ENCODE results near the gene ALDH1B1.
"Not testable (repeated sequence)": the region's sequence is repeated elsewhere in the genome, so short reads cannot be mapped to it uniquely, and the experiment has no call there.

The ALDH1B1 gene

DNA sequence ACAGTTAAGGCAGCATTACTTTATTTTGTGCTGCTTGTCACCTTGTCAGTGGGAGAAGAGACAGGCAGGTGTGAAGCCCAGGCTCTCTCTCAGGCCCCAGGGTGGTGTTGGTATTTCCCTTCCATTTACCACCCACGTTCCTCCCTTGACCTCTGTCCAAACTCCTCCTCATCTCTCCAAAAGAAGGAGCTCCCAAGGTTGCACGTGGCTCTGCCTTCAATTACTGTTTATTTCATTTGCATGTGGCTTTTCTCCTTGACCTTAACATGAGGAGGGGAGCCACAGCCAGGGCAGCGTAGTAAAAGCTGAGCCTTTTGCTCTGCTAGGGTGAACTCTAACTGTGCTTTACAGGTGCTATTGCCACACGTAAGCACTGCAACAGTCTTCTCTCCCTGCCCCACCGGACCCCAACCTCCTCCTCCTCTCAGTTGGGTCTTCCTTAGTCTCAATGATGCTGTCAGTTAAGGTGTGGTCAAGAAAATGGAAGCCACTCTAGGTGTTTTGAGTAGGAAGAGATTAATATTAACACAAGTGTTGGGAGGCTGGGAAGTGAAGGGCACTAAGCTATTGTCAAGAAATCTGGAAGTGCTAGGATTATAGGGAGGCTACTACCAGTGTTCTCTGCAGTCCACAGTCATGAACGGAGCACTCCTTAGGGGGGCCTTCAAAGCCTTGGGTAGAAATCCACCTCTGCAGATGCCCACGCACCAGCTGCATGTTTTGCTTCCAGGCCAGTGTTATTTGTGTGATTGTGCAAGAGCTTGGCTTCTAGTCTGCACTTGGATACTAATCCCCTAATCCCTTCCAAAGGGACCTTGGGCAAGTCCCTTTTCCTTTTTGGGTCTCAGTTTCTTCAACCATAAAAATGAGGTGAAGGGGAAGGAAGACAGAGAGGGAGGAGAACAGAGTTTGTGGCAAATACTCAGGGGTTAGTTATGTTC, 3.9 kb upstream of the ALDH1B1 start:
- DNase-seq, result no peak

DNA sequence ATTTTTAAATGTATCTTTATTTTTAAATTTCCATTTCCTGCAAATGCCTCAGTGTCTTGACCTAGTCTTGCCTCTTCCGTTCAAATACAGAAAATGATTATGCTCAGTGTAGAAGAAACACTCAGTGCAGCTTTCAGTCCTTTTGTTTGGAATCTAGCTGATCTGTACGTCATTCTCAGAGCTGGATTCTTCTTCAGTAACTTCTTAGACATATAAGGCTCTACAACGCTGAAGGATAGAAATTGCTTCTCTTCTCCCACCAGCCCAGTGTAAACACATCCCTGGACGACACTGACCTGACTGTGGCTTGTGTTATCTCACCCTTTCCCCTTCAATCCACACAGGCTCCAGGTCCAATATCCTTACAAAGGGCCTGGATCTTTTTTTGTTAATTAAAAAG, 3.2 kb upstream of the ALDH1B1 start:
- no peak for DNase-seq

DNA sequence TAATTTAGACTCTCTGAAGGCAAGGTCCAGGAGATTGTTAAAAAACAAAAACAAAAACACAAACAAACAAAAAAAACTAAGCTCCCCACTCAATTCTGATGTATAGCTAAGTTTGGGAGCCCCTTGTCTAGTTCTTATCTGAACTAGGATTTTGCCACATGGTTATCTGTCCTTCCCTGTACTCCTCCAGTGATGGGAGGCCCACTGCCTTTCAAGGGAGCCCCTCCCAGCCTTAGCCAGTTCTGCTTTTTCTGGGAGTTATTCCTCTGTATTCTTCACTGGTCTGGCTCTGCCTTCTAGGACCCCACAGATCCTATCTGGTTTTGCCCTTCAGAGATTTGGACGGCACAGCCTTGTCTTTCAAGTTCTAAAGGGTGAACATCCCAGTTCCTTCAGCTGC, 2.1 kb upstream of the ALDH1B1 start:
- no peak for DNase-seq

DNA sequence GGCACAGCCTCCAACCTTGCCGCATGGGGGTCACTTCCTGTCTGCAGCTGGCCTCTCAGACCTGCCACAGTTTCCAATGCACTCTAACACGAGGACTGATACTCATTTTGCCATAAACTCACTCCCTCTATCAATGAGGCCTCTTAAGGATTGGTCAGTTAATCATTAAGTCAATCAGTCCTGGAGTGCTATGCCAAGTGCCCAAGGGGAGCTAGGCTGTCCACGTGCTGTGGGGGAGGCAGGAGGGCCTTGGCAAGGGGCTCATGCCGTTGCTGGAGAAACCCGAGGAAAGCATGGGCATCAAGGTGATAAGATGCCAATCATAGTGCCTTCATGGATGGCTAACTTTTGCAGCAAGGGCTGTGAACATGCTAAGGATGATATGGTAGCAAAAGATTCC, 1.7 kb upstream of the ALDH1B1 start:
- no peak for DNase-seq

DNA sequence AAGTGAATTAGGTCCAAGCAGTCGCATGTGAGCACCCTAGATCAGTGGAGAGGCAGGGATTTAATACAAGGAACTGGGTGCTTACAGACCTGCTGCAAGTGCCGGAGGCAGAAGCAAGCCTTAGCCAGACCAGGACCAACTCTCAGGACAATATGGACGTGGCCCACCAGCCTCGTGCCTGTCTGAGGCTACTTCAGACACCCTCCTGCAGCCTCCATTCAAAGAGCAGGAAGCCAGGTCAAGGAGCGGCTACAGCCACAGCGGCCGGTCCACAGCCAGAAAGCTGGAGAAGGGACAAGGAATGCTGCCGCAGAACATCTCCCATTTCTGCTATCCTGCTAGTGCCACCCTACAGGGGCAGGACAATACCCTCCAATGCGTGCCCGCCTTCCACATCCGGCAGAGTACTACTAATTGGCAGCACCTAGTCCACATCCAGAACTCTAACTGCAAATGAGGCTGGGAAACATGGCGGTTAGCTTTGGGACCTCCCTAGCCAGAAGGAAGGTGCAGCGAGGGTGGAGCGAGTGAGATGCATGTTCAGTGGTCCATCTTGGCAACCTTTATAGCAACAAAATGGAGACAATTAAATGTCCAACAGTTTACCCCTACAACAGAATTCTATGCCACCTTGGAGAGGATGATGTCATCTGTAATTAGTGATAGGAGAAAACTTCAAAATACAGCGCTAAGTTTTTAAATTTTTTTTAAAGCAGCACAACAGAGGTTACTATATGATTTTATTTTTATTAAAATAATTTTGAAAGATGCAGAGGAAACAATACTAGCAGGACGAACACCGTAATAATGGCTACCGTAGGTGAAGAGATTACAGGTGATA, 1.0 kb upstream of the ALDH1B1 start:
- DNase-seq, result no peak

DNA sequence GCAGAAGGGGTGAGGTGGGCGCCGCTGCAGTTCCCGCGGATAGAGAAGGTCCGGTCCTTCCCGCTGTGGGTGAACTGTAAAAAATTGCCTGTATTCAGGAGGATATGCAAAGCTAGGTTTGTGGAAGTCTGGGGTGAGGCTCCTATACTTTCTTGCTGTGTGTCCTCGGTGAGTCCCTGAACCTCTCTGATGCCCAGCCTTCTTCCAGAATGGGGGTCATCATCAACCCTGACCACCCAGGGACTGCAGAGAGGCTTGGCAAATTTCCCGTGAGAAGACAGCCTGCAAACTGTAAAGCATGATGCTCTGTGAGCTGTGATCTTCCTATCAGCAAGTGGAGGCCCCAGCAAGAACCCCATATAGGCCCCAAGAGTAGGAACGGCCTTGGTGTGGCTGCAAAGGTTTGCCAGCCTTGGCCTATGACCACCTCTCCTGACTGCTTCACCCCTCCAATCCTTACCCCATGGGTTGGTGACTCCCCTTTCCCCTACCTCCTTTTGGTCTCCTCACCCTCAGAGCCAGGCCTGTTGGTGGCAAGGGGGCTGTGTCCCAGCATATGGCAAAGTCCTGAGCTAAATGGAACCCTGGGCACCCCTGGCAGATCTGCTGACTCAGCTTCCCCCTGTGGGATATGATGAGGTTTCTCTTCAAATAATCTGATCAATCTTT, 760 bp downstream of the ALDH1B1 start:
- DNase-seq, result no peak

DNA sequence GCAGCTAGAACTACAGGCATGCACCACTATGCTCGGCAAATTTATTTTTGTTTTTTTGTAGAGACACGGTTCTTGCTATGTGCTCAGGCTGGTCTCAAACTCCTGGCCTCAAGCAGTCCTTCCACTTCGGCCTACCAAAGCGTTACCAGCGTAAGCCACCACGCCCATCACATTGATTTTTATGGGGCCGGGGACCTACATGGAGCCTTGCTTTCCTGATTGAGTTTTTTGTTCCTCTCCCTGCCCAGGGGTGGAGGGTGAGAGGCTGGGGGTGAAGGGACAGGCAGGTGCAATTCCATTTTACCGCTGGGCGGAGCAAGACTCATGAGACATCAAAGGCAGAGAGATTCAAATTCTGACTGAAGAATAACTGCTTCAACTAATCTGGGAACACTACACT, 1.9 kb downstream of the ALDH1B1 start:
- no peak for DNase-seq

DNA sequence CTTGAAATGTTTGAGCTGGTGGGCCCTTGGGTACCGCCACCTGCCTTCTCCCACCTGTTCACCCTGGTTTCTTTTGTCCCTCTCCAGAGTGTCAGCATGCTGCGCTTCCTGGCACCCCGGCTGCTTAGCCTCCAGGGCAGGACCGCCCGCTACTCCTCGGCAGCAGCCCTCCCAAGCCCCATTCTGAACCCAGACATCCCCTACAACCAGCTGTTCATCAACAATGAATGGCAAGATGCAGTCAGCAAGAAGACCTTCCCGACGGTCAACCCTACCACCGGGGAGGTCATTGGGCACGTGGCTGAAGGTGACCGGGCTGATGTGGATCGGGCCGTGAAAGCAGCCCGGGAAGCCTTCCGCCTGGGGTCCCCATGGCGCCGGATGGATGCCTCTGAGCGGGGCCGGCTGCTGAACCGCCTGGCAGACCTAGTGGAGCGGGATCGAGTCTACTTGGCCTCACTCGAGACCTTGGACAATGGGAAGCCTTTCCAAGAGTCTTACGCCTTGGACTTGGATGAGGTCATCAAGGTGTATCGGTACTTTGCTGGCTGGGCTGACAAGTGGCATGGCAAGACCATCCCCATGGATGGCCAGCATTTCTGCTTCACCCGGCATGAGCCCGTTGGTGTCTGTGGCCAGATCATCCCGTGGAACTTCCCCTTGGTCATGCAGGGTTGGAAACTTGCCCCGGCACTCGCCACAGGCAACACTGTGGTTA, 3.3 kb downstream of the ALDH1B1 start:
- no peak for DNase-seq

DNA sequence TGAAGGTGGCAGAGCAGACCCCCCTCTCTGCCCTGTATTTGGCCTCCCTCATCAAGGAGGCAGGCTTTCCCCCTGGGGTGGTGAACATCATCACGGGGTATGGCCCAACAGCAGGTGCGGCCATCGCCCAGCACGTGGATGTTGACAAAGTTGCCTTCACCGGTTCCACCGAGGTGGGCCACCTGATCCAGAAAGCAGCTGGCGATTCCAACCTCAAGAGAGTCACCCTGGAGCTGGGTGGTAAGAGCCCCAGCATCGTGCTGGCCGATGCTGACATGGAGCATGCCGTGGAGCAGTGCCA, 3.8 kb downstream of the ALDH1B1 start:
- no peak for DNase-seq

DNA sequence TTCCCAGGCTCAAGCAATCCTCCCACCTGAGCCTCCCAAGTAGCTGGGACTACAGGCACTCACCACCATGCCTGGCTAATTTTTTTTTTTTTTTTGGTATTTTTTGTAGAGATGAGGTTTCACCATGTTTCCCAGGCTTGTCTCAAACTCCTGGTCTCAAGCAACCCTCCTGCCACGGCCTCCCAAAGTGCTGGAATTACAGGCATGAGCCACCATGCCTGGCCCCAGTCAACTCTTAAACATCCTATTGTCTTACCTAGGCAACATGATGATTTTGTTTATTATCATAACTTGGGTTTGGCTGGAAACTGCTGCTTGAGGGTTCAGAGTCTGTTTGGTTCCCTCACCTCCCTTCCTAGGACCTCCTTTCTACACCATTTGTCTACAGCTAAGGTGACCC, 6.7 kb downstream of the ALDH1B1 start:
- not testable (repeated sequence) for DNase-seq

DNA sequence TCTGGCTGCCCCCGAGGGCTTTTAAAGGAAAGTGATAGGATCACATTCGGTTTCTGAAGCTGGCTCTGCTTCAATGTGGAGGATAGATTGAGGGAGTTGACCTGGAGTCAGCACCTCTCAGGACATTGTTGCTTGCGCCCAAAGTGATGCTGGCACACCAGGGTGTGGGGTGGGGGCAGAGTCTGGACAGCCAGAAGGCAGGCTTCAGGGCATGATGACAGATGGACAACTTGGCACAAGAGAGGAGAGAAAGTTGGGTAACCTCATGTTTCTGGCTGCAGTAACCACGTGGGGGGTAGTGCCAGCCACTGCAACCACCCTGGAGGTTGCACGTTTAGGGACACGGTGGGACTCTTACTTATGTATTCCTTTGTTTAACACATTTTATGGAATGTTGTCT, 9.5 kb downstream of the ALDH1B1 start:
- DNase-seq, result no peak

DNA sequence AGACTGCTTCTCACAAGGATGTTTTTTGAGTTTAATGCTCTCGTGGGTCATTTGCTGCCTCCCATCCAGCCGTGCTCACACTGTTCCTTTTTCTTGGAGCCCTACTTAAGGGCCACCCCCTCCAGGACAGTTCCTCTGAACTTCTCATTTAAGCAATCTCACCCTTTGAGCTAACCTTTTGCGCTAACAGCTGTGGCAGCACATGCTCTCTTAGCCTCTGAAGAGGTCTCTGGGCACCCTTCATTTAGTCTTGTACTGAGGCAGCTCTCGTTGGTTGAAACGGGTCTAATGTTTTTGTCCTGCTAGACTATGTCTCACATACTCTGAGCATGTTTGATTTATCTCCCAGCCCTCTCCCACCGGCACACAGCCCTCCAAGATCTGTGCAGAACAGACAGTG, 11.8 kb downstream of the ALDH1B1 start:
- DNase-seq, result no peak

DNA sequence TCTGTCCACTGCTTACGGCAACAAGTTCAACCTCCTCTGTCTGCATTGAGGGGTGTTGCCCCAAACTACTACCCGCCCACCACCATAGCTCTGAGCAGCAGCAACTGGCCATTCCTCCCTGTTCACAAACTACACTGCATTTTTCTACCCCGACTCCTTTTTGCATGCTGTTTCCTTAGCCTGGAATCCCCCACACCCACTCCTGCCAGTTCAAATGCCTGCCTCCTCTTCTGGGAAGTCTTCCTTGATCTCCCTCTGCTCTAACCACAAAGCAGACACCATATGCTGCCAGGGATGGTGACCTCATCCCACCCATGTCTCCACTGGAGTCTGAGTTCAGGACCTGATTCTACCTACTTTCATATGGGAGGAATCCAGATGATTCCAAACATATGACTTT, 13.3 kb downstream of the ALDH1B1 start:
- DNase-seq, result no peak

DNA sequence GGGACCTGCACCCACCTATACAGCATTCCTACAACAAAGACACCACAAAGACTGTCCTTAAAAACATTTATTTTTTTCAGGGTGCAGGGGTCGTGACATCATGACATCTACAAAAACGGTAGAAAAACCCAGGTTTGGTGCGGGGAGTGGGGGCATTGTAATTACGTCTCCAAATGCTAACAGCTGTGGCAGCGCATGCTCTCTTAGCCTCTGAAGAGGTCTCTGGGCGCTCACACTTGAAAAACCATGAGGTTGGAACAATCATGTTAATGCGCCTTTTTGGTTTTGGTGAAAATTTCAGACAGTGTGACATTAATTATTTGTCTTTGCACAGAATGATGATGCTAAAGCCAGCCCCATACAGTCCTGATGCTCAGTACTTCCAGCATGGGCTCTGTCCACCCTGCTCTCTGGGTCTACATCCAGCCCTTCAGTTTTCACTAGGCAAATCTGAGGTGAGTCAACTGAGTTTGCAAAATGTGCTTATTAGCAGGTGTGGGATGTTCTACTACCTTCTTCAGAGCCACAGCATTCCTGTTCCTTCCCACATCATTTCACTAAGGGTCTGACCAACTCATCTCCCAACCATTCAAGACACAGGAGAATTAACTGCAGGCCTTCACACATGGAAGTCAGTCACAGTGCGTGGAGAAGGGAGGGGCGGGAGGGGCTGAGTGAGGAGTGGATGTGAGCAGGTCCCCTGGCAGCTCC, 14.1 kb downstream of the ALDH1B1 start:
- DNase-seq, result no peak

DNA sequence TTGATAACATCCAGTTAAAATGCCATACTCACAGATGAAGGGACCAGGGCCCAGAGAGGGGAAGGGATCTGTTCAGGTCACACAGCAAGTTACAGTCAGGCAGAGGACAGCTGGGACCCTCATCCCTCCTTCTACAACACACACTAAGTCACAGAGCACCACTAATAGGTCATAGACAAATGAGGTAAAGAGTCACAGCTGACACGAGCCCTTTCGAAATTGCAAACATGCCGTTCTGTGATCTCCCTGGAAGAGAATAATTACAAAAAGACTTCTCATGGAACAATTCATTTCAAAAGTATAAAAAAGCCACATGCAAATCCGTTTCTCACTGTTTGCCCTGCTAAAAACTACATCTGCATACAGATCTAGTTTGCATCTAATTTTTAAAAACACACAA, 16.2 kb downstream of the ALDH1B1 start:
- no peak for DNase-seq

DNA sequence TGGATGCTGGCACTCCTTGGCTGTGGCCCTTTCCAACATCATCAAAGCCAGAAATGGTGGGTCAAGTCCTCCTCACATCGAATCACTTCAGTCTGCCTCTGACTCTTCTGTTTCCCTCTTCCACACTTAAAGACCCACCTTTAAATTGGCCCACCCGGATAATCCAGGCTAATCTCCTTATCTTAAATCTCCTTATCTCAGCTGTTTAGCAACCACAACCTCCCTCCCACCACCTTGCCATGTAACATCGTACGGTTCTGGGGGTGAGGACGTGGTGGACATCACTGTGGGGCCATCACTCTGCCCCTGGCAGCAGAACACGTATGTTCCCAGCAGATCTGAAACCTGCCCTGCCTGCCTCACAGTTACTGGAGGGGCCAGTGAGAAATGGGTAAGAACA, 20.2 kb downstream of the ALDH1B1 start:
- no peak for DNase-seq

DNA sequence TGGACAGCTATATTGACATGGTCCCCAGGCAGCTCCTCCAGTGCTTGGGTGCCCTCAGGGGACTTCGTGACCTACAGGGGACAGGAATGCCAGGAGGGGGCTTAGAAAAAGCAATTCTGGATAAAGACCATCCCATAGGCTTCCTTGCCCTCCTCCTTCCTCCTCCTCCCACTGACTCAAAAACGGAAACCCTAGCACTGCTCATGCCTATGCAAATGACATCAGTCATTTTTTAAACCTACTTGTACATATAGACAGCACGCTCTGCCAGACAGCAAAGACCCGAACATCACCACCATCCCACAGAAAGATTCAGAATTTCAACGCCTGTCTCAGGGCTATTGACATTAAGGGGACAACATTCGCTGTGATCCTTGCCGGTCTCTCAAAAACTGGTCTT, 20.8 kb downstream of the ALDH1B1 start:
- no peak for DNase-seq

DNA sequence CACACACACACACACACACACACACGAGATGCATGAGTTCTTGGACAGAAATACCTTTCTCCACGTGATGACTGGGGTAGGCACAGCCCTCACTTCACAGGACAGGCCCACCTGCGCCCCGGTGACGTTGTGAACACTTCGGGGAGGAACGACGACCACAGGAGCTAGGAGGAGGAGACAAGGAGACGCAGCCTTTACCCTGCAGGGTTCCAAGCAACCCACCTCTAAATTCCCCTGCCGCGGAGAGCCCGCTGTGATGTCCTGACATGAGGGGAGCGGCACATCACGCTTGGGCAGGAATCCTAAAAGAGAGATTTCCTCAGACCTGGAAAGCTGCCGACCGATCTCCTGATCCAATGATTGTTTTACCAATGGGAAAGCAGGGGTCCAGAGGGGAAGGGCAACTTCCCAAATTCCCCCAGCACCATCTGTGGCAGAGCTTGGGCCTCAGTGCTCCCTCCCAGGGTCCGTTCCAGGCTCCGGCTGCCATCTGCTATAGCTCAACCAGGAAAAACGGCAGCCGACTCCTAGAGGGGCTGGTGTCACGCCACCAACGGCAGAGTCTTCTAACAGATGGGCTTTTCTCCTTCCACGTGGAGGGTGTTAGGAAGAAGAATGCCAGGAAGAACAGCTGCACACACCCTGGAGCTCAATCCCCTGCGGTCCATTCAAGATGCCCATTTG, 21.7 kb downstream of the ALDH1B1 start:
- DNase-seq, result no peak

DNA sequence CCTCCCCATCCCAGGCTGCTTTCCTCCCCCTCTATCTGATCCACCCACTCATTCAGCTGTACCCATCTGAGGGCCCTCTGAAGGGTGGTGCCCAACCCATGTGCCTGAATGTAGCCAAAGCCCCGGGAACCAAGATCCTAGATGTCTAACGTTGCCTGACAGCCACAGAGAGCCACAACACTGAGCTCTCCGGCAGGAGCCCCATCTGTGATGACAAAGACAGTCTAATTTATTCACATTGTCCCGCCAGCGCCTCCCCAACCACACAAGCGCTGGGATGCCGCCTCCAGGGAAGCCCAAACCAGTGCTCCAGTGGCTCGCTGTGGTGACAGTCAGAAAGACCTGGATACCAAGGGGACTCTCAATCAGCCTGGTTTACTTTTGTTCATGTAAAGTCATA, 23.4 kb downstream of the ALDH1B1 start:
- DNase-seq, result no peak

DNA sequence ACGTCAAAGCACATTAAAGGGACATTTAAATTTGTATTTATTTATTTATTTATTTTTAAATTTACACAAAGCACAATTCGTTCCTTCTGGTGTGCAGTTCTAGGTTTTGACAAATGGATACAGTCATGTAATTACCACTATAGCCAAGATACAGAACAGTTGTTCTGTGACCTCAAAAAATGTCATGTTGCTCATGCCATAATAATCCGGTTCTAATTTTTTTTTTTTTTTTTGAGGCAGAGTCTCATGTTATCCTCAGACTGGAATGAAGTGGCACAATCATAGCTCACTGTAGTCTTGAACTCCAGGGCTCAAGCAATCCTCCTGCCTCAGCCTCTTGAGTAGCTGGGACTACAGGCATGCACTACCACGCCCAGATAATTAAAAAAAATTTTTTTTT, 24.0 kb downstream of the ALDH1B1 start:
- no peak for DNase-seq

DNA sequence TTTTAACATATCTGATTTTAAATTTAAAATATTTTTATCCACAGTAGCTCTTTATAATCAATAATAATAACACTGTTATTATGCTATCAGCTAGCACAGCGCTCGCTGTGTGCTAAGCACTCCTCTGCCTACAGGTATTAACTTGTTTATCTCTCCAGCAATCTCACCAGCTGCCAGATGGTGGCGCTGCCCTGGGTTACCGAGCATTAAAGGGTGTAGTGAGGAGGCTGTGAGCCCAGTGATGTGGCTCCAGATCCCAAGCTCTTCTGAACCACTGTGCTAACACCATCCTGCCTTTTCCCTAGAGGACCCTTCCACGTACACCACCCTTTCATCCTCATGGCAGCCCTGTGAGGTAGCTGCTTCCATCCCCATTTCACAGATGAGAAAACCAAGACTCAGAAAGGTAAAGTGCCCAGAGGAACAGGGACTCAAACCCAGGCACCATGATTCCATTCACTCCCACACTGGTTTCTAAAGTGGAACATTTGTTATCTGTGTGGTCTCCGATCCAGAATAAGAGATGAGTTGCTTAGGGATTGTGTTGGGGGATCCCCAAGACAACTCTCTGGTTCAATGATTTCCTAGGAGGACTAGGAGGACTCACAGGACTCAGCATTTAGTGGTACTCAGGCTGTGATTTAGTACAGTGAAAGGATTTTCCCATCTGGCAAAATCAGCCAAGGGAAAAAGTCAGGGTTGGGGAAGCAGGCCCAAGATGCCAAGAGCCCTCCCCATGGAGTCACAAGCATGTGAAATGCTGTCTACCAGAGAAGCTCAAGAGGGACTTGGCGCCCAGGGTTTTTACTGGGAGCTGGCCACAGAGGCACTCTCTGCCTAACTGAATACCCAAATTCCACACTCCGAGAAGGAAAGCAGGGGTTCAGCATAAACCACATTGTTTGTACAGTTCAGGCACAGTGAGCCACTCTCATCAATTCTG, 24.8 kb downstream of the ALDH1B1 start:
- no peak for DNase-seq
